OCI-LY7 (cell line): ENCODE measurements around the gene SPG11. TPM values are rescaled to one million over a fixed set of nuclear protein-coding genes. Genes with fewer than 3 reads are reported as not detected.

ENCODE experiments used
- BruUV-seq: library from RNA; stranded (reverse); fragments of 400-500 nt; replicated peaks from 2 replicates; lab custom pipeline; 2021; lab: Mats Ljungman, UMichigan
- CTCF ChIA-PET: fragments of 300-600 bp; sonication (Branson Sonifier 250); formaldehyde crosslinking; loops from one replicate; lab custom pipeline; 2022; ENCODE audit warnings: antibody characterized with exemption; ENCODE audit not compliant: unreplicated experiment; lab: Charles Lee
- POLR2A ChIA-PET: fragments of 300-600 bp; sonication (Branson Sonifier 250); formaldehyde crosslinking; loops from one replicate; lab custom pipeline; 2022; ENCODE audit warnings: antibody characterized with exemption; lab: Charles Lee
- DNase-seq: peaks from one replicate; pipeline ENCODE4 v3.0.0-alpha.2; 2015; ENCODE audit warnings: low spot score
- H2AFZ ChIP-seq: fragments of 200-600 bp; sonication (generic), shearing (Covaris generic); 2 replicates; pipeline ENCODE4 v1.6.1; 2014; ENCODE audit warnings: mild to moderate bottlenecking, antibody characterized with exemption, low read length, moderate library complexity
- H3K27ac ChIP-seq: fragments of 200-600 bp; sonication (generic); 2 replicates; pipeline ENCODE4 v1.5.1; 2014; ENCODE audit warnings: mixed run types, low read depth, mild to moderate bottlenecking, moderate library complexity, low read length, inconsistent platforms; ENCODE audit not compliant: poor library complexity, severe bottlenecking
- H3K36me3 ChIP-seq: fragments of 200-600 bp; sonication (generic); 2 replicates; pipeline ENCODE4 v1.6.1; 2014; ENCODE audit warnings: mild to moderate bottlenecking, antibody characterized with exemption, low read length, moderate library complexity, mixed read lengths; ENCODE audit not compliant: insufficient read depth
- H3K4me1 ChIP-seq: fragments of 200-600 bp; sonication (generic); 2 replicates; pipeline ENCODE4 v1.5.1; 2014; ENCODE audit warnings: mild to moderate bottlenecking, low read length; ENCODE audit not compliant: insufficient read depth, poor library complexity, severe bottlenecking
- H3K4me2 ChIP-seq: fragments of 200-600 bp; sonication (generic); 2 replicates; pipeline ENCODE4 v1.6.1; 2014; ENCODE audit warnings: mild to moderate bottlenecking, low read length
- H3K4me3 ChIP-seq: fragments of 200-600 bp; sonication (generic); 2 replicates; pipeline ENCODE4 v1.5.1; 2014; ENCODE audit warnings: mild to moderate bottlenecking, low read depth, low read length; ENCODE audit not compliant: poor library complexity, severe bottlenecking
- H3K79me2 ChIP-seq: fragments of 200-600 bp; sonication (generic); 2 replicates; pipeline ENCODE4 v1.6.1; 2016; ENCODE audit warnings: low read depth, mild to moderate bottlenecking, low read length, moderate library complexity, mixed read lengths; ENCODE audit not compliant: insufficient read depth
- H3K9me2 ChIP-seq: fragments of 200-600 bp; sonication (generic); 2 replicates; pipeline ENCODE4 v1.6.1; 2016; ENCODE audit warnings: mild to moderate bottlenecking, low read length, mixed read lengths; ENCODE audit not compliant: insufficient read depth
- H3K9me3 ChIP-seq: fragments of 200-600 bp; sonication (generic); 2 replicates; pipeline ENCODE4 v1.6.1; 2014; ENCODE audit warnings: mild to moderate bottlenecking, mixed run types, low read length, mixed read lengths
- H4K20me1 ChIP-seq: fragments of 200-600 bp; sonication (generic); 2 replicates; pipeline ENCODE4 v1.6.1; 2014; ENCODE audit warnings: mild to moderate bottlenecking, antibody characterized with exemption, low read length, moderate library complexity, mixed read lengths; ENCODE audit not compliant: insufficient read depth
- CTCF ChIP-seq: fragments of 200-600 bp; sonication (generic); conservative IDR thresholded peaks from 2 replicates; pipeline ENCODE4 v1.5.1; 2014; ENCODE audit warnings: mild to moderate bottlenecking, antibody characterized with exemption, low read length, moderate library complexity, mixed read lengths
- EZH2phosphoT487 ChIP-seq: fragments of 200-600 bp; sonication (generic); IDR thresholded peaks from 2 replicates; pipeline ENCODE4 v1.6.1; 2018; ENCODE audit warnings: low read depth, borderline replicate concordance, mild to moderate bottlenecking, mixed run types, antibody characterized with exemption, low read length, moderate library complexity, mixed read lengths
- intact Hi-C: fragments of 100-400 bp; cut with micrococcal nuclease; formaldehyde crosslinking; loops from one replicate; pipeline ENCODE4 v1.10.0; 2022; ENCODE audit not compliant: unreplicated experiment
- total RNA-seq, 2 experiments: library from RNA; depleted of rRNA in 1 of 2; stranded (reverse); fragments of >200 nt in 1 of 2; shearing (Covaris generic) in 1 of 2; gene quantifications; 2 replicates each; pipeline ENCODE4 v1.2.3, GENCODE V29; 2014 to 2022

Gene SPG11
- total RNA-seq, 2 experiments from 2014 or later = 69.1 to 92.8 TPM

DNA sequence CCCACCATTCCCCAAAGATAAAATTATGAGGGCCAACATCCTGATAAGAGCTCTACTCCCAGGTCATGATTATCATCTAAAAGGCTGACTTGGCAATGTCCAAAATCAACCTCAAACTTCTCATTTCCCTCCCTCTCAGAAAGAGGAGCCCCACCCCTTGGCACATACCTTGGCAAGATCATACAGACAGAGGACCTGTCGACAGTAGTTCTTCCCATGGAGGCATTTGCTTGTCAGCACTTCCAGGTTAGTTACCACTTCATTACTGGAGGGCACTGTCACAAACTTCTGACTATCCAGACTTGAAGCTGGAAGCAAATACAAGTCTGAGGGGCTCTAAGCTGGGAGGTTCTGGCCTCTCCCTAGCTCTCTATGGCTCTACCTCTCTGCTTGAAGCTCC, 88.7 kb downstream of the SPG11 start:
- Histone ChIP-seq H3K79me2 (no peaks in the 10 kb centered on the region), H3K27ac (no peak overlapping the region), H2AFZ (no peak overlapping the region), H3K4me2 (no peak overlapping the region), H3K9me2 (no peaks in the 10 kb centered on the region), H4K20me1 (no peaks in the 10 kb centered on the region), H3K9me3 (no peaks in the 10 kb centered on the region), H3K36me3 (peaks cover 53% of the 10 kb centered on the region), H3K4me3 (no peak overlapping the region), H3K4me1 (no peaks in the 10 kb centered on the region)
- CTCF ChIA-PET = no interaction called here
- intact Hi-C loops = loop anchor here (5.0 kb wide), 1 partner anchor 453 kb away; no protein-coding TSS in a partner anchor
- BruUV-seq = no TSS peak
- no peak for TF ChIP-seq CTCF
- no peak for TF ChIP-seq EZH2phosphoT487
- POLR2A ChIA-PET = interaction anchor here (0.7 to 1.1 kb wide), 2 partner anchors 15 to 142 kb away, joined by 4 to 8 read pairs; no protein-coding TSS in a partner anchor
- DNase-seq = no peak

- ChIA-PET POLR2A (interaction anchor here (0.7 to 1.2 kb wide), 2 partner anchors 163 to 527 kb away, joined by 4 to 6 read pairs; partner anchors contain the start of gene TRIM69), CTCF (no interaction called here)
- H3K9me3 ChIP-seq = no peaks in the 10 kb centered on the region
- intact Hi-C loops = no loop called here
- no peak overlapping the region for H3K27ac ChIP-seq
- H3K36me3 ChIP-seq = peaks cover 49% of the 10 kb centered on the region
- no peaks in the 10 kb centered on the region for H3K79me2 ChIP-seq
- no peak overlapping the region for H3K4me2 ChIP-seq
- H4K20me1 ChIP-seq = no peaks in the 10 kb centered on the region
- no peak for TF ChIP-seq CTCF
- no peak for TF ChIP-seq EZH2phosphoT487
- BruUV-seq = no TSS peak
- H3K4me1 ChIP-seq = no peaks in the 10 kb centered on the region
- H3K4me3 ChIP-seq = no peak overlapping the region
- H2AFZ ChIP-seq = no peak overlapping the region
- DNase-seq = no peak
- no peaks in the 10 kb centered on the region for H3K9me2 ChIP-seq
These were observed 90.1 kb downstream of the SPG11 start for GRCh38 chr15:44573386-44573785.

- no peak overlapping the region for H2AFZ ChIP-seq
- ChIA-PET POLR2A (no interaction called here), CTCF (no interaction called here)
- H4K20me1 ChIP-seq = no peaks in the 10 kb centered on the region
- TF ChIP-seq EZH2phosphoT487 (no peak), CTCF (no peak)
- H3K9me3 ChIP-seq = no peaks in the 10 kb centered on the region
- no peak overlapping the region for H3K4me3 ChIP-seq
- H3K36me3 ChIP-seq = peaks cover 71% of the 10 kb centered on the region
- H3K27ac ChIP-seq = no peak overlapping the region
- H3K9me2 ChIP-seq = no peaks in the 10 kb centered on the region
- BruUV-seq = no TSS peak
- intact Hi-C loops = no loop called here
- H3K4me1 ChIP-seq = no peaks in the 10 kb centered on the region
- no peak for DNase-seq
- no peaks in the 10 kb centered on the region for H3K79me2 ChIP-seq
- no peak overlapping the region for H3K4me2 ChIP-seq
These were observed 93.1 kb downstream of the SPG11 start for GRCh38 chr15:44570361-44570760.
